Right kidney (tissue), 1 donor: ENCODE results near the gene MRE11.
"Not testable (repeated sequence)": the region's sequence is repeated elsewhere in the genome, so short reads cannot be mapped to it uniquely, and the experiment has no call there.

Experiments
- DNase-seq: peaks from one replicate; pipeline ENCODE4 v3.0.0-alpha.2; 2016

MRE11 gene

GRCh38 chr11:94507485-94507884 lies 13.8 kb upstream of the MRE11 start:
- no peak for DNase-seq

DNA sequence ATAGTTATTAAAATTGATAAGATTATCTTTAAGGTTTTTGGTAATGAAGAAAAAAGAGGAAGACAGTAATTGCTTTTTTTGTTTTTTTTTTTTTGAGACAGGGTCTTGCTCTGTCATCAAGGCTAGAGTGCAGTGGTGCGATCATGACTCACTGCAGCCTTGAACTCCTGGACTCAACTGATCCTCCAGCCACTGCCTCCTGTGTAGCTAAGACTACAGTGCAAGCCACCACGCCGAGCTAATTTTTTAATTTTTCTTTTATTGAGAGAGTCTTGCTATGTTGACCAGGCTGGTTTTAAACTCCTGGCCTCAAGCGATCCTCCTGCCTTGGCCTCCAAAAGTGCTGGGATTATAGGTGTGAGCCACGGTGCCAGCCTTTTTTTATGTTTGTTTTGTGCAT lies 12.9 kb upstream of the MRE11 start:
- DNase-seq: not testable (repeated sequence)

DNA sequence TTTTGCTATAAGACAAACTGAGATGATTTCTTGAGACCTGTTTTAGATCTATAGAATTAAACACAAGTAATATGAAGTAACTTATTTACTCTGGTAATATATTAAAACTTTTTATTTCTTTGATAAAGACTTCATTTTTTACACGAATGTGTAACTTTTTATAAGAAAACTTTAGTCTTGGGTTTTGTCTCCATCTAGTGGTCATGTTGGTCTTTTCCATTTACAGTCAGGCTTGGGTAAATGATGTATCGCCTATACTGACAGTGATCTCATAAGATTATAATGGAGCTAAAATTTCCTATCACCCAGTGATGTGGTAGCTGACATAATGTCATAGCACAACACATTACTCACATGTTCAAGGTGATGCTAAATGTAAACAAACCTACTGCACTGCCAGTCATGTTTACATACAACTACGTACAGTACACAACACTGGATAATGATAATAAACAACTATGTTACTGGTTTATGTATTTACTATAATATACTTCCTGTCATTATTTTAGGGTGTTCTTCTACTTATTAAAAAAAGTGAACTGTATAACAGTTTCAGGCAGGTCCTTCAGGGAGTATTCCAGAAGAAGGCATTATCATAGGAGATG lies 11.1 kb upstream of the MRE11 start:
- no peak for DNase-seq

DNA sequence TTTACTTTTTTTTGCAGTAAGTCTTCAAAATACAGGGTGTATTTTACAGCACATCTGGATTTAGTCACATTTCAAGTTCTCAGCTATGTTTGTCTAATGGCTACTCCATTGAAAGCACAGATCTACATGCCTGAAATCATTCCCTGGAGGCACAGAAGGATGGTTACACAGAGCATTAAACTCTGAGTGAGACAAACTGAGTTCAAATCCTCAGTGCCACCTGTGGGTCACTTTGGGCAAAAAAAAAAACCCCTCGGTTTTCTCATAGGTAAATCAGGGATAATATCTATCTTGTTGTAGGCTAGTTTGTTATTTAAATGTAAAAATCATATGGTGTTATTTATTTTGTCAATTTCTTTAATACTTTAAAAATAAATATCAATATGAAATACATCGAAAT lies 7.9 kb upstream of the MRE11 start:
- no peak for DNase-seq

DNA sequence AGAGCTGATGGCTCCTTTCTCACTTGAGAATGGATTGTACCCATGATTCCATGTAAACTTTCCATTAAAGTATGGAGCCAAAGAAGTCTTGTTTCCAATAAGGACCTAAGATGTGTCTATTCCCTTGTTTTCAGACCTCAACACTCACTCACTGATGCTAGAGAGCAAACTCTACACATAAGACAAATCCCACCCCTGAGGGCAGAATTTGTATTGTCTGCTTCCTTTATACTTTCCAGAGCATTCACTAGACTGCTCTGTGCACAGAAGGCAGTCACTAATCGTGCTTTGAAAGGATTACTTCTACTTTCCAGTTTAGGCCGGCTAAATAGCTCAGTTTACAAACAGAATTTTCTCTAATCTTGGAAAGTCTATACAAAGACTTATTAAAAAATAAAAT lies 6.5 kb upstream of the MRE11 start:
- no peak for DNase-seq

DNA sequence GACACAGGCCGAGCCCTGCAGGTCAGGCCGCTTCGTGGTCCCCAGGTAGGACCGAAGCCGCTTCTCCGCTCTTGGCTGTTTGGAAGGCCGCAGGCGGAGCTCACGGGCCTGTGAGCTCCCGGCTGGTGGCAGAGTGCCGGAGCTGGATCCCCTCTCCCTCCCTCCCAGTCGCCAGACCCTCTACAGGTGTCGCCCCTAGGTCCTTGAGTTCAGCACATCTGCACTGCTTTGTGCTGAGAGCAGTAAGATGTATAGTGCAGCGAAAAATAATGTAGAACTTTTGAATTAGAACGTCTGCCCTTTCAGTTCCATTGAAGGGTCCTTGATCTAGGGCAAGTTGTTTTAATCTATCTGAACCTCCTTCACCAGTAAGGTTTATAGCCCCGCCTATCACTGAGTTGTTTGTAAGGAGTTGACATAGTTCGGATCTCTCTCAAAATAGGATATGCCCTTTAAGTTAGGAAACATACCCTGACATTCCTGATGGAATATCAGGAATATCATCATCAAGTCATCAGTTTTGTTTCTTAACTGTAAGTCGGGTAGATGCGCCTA lies 559 bp upstream of the MRE11 start:
- no peak for DNase-seq

- DNase-seq: no peak
These were observed 7.6 kb downstream of the MRE11 start for GRCh38 chr11:94486068-94486467.

GRCh38 chr11:94481342-94481741 lies 12.3 kb downstream of the MRE11 start:
- DNase-seq: no peak

DNA sequence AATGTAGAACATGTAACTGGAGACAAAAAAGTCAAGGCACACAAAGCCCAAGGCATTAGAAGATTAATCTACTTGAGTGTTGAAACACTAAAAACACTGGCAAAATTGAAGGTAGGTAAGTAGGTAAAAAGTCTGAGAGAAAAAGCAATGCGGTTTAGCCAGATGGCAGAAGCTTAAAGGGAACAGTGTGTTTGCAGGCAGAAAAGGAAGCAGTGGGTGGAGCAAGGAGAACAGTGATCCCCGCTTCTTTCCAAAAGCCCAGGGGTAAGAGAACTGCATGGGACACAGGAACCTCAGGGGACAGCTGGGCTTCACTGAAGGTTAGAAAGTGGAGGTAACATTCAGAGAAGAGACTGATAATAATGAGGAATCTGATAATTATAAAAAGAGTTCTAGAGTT lies 16.0 kb downstream of the MRE11 start:
- DNase-seq: no peak

DNA sequence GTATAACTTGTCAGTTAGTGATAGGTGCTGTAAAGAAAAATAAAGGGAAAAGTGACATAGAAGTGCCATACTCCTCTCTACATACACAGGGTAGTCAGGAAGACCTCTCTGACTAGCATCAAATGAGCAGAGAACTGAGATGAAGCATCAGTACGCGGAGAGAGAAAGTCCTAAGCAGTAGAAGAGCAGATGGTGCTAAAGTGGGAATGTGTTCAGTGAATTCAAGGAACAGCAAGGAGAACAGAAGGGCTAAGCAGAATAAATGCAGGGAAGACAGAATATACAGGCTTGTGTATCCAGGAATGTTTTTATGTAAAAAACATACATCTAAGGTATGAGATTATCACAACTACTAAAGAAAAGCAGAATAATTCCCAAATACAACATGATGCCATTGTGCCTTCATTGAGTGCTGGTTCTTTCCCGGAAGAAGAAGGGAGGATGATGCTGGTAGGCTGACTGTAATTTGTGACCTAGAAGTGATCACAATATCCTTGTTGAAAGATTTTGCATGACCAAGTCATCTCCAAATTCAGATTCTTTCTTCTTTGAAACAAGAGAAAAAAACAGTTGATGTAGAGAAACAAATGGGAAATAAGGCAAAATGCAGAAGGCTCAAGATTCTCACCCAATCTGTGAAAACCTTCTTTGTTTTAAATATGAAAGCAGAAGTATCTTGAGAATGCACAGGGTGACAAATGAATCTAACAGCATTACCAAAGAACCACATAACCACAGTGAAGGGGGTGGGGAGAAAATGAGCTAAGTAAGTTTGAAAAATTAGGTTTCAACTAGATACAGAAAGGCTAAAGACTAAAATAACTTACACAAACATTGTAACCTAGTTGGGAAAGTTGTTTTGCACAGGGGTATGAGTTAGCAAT lies 20.5 kb downstream of the MRE11 start:
- DNase-seq: no peak

GRCh38 chr11:94469416-94469815 lies 24.2 kb downstream of the MRE11 start:
- no peak for DNase-seq

DNA sequence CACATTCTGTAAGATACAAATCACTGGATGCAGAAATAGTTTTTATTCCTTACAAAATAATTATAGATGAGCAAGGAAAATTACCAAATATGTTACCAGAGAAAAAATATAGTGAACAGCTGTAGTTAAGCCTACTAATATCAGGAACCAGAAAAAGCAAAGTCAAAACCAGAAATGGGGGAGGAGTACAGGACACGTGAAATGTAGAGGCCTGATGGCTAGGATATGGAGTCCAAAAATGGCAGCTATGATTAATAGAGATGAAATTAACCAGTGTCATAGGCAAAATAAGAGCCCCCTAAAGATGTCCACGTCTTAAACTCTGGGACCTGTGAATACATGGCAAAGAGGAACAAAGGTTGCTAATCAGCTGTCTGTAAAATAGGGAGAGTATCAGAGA lies 34.1 kb downstream of the MRE11 start:
- no peak for DNase-seq

GRCh38 chr11:94457118-94458029 lies 36.3 kb downstream of the MRE11 start:
- no peak for DNase-seq

GRCh38 chr11:94455861-94456260 lies 37.8 kb downstream of the MRE11 start:
- DNase-seq: no peak

DNA sequence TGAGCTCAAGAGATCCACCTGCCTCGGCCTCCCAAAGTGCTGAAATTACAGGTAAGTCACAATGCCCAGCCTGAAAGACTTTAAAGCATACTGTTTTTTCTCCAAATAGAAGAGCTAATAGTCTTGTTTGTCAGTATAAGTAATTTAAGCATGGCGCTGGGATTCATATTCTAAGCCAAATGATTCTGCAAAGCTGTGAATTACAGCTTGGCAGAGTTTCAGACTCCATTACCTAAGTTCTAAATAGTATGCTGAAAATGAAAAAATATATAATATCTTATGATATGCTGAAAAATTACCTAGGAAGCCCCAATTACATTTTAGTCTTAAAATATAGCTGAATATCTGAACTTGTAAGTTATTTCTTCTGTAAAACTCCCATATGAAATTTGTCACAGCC lies 39.3 kb downstream of the MRE11 start:
- no peak for DNase-seq

DNA sequence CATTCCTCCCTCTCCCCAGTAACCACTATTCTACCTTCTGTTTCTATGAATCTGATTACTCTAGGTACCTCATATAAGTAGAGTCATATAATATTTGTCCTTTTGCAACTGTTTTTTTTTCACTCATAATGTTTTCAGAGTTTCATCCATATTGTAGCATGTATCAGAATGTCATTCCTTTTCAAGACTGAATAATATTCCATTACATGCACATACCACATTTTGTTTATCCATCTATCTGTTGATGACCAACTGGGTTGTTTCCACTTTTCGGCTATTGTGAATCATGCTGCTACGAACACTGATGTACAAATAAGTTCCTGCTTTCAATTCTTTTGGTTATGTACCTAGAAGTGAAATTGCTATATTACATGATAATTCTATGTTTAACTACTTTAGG lies 40.7 kb downstream of the MRE11 start:
- no peak for DNase-seq

- DNase-seq: no peak
These were observed 43.6 kb downstream of the MRE11 start for GRCh38 chr11:94450048-94450447.

- DNase-seq: no peak
These were observed 44.2 kb downstream of the MRE11 start for GRCh38 chr11:94449437-94449836.

- no peak for DNase-seq
These were observed 44.6 kb downstream of the MRE11 start for GRCh38 chr11:94449029-94449428.

- DNase-seq: no peak
These were observed 46.5 kb downstream of the MRE11 start for GRCh38 chr11:94447149-94447548.

- no peak for DNase-seq
These were observed 48.0 kb downstream of the MRE11 start for GRCh38 chr11:94445641-94446040.

GRCh38 chr11:94433049-94433448 lies 60.6 kb downstream of the MRE11 start:
- no peak for DNase-seq

- DNase-seq: no peak
These were observed 69.0 kb downstream of the MRE11 start for GRCh38 chr11:94424662-94425061.
